IPS-18c (cell line): ENCODE measurements around the gene NOL4L.

ENCODE experiments used
- H3K4me3 ChIP-seq: 2 replicates; pipeline ENCODE4 v1.7.0; 2013; ENCODE audit warnings: low read depth, mild to moderate bottlenecking, low read length, moderate library complexity; ENCODE audit not compliant: insufficient read depth
- H3K9me3 ChIP-seq: one replicate; pipeline ENCODE4 v1.6.1; 2013; ENCODE audit warnings: mild to moderate bottlenecking, low read length, moderate library complexity; ENCODE audit not compliant: control insufficient read depth, insufficient read depth

Gene NOL4L

GRCh38 chr20:32559753-32560380 is 25.3 kb downstream of the NOL4L start:
- H3K4me3 ChIP-seq, result no peak overlapping the region
- no peaks in the 10 kb centered on the region for H3K9me3 ChIP-seq

DNA sequence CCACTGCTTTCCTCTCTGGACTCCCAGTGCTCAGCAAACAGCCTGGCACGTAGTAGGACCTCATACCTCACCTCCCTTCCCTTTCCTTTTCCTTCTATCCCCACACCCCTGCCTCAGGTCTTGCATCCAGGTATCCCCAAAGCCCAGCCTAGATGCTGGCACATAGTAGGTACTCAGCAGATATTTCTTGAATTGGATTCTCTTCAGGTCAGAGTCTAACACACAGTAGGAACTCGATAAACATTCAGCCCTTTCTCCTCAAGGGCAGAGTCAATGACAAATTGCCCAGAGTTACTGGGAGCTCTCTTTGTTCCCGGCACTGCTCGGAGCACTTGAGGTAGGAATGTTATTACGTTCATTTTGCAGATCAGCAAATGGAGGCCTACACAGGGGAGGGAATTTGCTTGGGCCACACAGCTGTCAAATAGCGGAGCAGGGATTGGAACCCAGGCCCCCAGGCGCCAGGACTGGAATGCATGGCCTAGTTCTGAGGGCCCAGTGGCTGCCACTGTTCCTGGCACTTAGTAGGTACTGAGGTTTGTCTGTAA is 25.9 kb downstream of the NOL4L start:
- Histone ChIP-seq H3K4me3 (no peak overlapping the region), H3K9me3 (no peaks in the 10 kb centered on the region)

DNA sequence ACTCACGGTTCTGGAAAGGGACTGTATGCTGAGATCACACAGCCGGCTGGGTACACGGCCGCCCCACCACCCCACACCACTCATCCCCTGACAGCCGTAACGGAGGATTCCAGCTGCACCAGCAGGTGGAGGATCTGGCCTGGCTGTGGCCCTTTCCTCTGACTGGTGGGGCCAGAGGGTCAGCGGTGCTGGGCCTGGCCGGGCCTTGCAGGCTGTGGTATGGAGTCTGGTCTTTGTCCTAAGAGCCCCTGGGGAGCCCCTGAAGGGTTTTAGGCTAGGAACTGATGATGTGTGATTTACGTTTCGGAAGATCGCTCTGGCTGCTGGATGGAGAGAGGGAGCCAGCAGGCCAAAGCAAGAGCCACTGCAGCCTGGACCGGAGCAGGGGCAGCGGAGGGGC is 26.6 kb downstream of the NOL4L start:
- H3K4me3 ChIP-seq, result no peak overlapping the region
- no peaks in the 10 kb centered on the region for H3K9me3 ChIP-seq

- Histone ChIP-seq H3K4me3 (no peak overlapping the region), H3K9me3 (no peaks in the 10 kb centered on the region)
These were observed 27.8 kb downstream of the NOL4L start for GRCh38 chr20:32557319-32557718.

- no peak overlapping the region for H3K4me3 ChIP-seq
- no peaks in the 10 kb centered on the region for H3K9me3 ChIP-seq
These were observed 28.6 kb downstream of the NOL4L start for GRCh38 chr20:32556312-32557184.

DNA sequence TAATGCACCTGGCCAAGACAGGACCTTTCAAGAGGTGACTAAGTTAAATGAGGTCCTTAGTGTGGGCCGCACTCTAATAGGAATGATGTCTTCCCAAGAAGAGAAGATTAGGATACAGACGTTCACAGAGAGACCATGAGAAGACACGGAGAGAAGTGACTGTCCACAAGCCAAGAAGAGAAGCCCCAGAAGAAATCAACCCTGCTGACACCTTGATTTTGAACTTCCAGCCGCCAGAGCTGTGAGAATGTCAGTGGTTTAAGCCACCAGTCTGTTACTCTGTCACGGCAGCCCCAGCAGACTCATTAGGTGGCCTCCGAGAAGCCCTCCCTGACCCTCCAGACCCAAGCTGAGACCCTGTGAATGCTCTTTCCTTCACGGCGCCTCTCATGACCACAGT is 29.5 kb downstream of the NOL4L start:
- Histone ChIP-seq H3K9me3 (no peaks in the 10 kb centered on the region), H3K4me3 (no peak overlapping the region)

- no peaks in the 10 kb centered on the region for H3K9me3 ChIP-seq
These were observed 30.2 kb downstream of the NOL4L start for GRCh38 chr20:32554965-32555289.

GRCh38 chr20:32553618-32554017 is 31.5 kb downstream of the NOL4L start:
- Histone ChIP-seq H3K9me3 (no peaks in the 10 kb centered on the region), H3K4me3 (no peak overlapping the region)

More at GRCh38 chr20:32554965-32555289, 30.2 kb downstream of the NOL4L start:
- H3K4me3 ChIP-seq, result no peak overlapping the region

GRCh38 chr20:32551693-32552092 is 33.4 kb downstream of the NOL4L start:
- Histone ChIP-seq H3K4me3 (no peak overlapping the region), H3K9me3 (no peaks in the 10 kb centered on the region)

DNA sequence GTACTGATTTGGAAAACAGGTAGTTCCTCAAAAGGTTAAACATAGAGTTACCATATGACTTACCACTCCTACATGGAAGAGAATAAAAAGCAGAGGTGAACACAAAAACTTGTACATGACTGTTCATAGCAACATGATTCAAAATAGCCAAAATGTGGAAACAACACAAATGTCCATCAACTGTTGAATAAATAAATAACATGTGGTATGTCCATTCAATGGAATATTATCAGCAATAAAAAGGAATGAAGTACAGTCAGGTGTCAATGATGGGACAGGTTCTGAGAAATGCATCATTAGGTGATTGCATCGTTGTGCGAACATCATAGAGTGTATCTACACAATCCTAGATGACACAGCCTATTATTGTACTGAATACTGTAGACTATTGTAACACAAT is 35.3 kb downstream of the NOL4L start:
- Histone ChIP-seq H3K9me3 (no peaks in the 10 kb centered on the region), H3K4me3 (no peak overlapping the region)

DNA sequence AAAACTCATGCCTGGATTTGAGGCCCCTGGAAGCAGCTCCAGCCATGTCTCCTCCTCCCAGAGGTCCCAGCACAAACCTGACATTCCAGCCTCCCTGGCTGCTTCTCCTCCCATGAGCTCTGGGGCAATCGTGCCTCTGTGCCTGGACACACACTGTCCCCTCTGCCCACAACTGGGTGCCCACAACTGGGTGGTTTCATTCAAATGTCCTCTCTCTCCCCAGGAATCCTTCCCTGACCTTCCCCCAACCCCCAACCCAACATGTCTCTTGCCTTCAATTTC is 37.4 kb downstream of the NOL4L start:
- H3K4me3 ChIP-seq, result no peak overlapping the region
- H3K9me3 ChIP-seq, result no peaks in the 10 kb centered on the region

DNA sequence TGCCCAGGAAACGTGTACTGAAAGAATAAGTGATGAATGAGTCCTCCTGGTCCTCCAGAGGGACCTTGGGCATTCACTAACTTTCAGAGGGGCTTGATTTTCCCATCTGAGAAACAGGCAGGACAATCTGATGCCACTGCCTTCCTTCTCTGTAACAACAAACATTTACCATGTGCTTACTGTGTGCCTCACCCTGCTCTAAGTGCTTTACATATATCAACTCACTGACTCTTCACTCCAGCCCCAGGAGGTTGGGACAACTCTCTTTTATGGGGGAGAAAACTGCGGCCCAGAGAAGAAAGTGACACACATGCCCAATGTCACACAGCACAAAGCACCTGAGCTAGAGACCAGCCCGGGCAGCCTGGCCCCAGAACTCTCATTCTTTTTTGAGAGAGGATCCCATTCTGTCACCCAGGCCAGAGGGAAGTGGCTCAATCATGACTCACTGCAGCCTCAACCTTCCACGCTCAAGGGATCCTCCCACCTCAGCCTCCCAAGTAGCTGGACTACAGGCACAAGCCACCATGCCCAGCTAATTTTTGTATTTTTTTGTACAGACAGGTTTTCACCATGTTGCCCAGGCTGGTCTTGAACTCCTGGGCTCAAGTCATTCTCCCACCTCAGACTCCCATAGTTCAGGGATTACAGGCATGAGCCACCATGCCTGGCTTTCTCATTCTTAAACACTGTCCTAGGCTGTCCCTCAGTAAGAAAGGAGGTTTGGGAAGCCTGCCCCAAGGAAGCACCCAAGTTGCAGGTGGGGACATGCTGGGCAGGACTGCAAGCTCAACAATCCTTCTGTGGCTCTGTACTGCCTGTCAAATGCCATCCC is 38.0 kb downstream of the NOL4L start:
- H3K4me3 ChIP-seq, result no peak overlapping the region
- no peaks in the 10 kb centered on the region for H3K9me3 ChIP-seq

- H3K9me3 ChIP-seq, result no peaks in the 10 kb centered on the region
- H3K4me3 ChIP-seq, result no peak overlapping the region
These were observed 40.0 kb downstream of the NOL4L start for GRCh38 chr20:32544893-32545840.

DNA sequence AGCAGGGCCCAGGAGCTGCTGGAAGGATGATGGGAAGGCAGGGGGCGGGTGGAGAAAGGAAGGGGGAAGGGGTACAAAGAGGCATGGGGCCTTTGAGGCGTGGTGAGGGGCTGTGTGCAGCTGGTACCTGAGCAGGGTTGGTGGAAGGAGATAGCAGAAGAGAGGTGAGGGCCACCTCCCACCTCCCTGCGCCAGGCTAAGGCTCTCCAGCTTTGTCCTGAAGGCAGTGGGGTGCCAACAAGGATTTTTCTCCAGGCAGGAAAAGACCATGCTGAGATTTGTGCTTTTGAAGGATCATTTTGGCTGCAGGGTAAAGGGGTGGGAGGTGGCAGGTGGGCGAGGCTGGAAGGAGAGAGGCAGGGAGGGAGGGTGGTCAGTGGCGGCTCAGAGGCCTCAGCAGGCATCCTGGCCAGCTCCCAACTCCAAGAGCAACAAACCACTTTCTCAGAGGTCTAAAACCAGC is 40.8 kb downstream of the NOL4L start:
- no peaks in the 10 kb centered on the region for H3K9me3 ChIP-seq
- no peak overlapping the region for H3K4me3 ChIP-seq

GRCh38 chr20:32543570-32544259 is 41.4 kb downstream of the NOL4L start:
- H3K4me3 ChIP-seq, result no peak overlapping the region

DNA sequence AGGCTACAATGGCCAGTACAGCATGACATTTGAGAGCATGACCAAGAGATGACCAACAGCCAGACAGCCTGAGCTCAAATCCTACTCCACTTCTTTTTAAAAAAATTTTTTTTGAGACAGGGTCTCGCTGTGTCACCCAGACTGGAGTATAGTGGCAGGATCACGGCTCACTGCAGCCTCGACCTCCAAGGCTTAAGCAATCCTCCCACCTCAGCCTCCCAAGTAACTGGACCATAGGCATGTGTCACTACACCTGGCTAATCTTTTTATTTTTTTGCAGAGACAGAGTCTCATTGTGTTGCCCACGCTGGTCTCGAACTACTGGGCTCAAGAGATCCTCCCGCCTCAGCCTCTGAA is 42.9 kb downstream of the NOL4L start:
- H3K9me3 ChIP-seq, result no peaks in the 10 kb centered on the region
- H3K4me3 ChIP-seq, result no peak overlapping the region

More at GRCh38 chr20:32543570-32544259, 41.4 kb downstream of the NOL4L start:
- no peaks in the 10 kb centered on the region for H3K9me3 ChIP-seq
